GM21381 (cell line): ENCODE measurements around the gene AFTPH.

Experiments used
- ATAC-seq: cut with Tn5 transposase; IDR thresholded peaks from one replicate; pipeline ENCODE4 v1.9.1; 2021; ENCODE audit warnings: mild to moderate bottlenecking, moderate library complexity; ENCODE audit not compliant: unreplicated experiment

Gene AFTPH

GRCh38 chr2:64609942-64610281 is 85.8 kb downstream of the AFTPH start:
- ATAC-seq, result no peak

DNA sequence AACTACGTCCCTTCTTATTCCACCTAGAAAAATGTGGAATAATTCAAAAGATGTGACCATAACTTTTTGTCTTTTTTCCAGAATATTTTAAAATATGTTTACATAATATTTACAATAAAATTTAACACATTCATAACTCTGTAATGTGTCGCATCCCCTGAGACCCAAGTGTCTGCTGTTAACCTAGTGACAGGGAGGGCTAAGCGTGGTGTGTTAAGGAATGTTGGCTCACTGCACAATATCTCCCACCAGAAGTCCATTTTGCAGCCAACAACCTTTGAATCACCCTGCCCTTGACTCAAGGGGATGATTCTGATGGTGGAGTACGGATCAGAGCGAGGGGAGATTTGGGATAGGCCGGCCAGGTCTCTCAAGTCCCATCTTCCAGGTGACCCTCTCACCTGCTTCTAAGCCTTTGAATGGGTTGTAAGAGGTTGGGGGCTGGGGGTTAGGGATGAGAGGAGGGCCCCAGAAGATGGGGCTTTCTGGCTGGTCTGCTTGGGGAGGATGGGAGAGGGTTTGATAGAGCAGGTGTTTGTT is 86.3 kb downstream of the AFTPH start:
- no peak for ATAC-seq

GRCh38 chr2:64612575-64613195 is 88.6 kb downstream of the AFTPH start:
- no peak for ATAC-seq

DNA sequence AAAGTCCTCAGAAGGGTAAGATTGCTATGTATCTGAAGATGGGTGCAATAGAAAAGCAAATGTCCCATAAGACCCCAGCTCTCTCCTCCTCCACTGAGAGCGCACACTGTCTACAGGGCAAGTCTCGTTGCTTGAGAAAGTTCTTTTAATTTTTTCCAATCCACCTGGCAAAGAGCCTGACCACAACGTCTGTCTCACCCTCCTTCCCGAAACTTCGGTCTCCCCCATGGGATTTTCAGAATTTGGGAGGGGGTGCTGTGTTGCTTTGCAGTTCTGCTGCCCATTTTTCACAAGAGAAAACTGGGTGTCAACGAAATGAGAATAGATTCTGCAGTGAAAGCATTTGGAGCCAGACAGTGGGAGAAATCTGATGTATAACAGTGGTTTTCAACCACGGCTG is 89.1 kb downstream of the AFTPH start:
- no peak for ATAC-seq

- ATAC-seq, result no peak
These were observed 91.2 kb downstream of the AFTPH start for GRCh38 chr2:64615192-64615763.

DNA sequence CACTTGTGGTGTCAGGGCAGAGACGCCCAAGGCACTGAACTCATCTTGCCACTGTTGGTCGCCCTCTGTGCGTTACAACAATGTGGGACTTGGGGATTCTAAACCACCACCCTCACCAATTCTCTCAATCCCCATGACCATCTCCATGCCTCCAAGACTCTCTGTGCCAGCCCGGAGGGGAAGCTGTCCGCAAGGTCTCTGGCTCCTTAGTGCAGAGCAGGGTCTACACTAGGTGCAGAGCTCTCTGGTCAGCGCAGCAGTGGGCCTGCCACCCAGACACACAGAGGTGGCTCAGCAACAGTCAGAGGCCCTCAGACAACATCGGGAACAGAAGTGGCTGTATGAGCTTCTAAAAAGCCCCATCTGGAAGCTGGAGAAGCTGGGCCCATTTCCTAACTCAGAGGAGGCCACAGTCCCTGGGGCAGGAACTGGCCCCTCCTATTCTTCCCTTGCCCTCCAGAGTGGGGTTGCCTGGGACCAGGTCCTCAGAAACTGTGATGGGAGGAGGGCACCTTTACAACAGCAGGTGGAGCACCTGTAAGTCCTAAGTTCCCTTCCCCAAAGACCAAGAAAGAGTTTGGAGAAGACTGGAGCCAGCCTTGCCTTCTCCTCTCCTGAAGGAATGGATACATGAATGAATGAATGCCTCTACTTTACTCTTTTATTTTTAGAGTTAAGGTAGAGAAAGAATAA is 91.9 kb downstream of the AFTPH start:
- ATAC-seq, result no peak

- ATAC-seq, result no peak
These were observed 93.6 kb downstream of the AFTPH start for GRCh38 chr2:64617631-64618151.

- ATAC-seq, result no peak
These were observed 96.5 kb downstream of the AFTPH start for GRCh38 chr2:64620661-64621060.

DNA sequence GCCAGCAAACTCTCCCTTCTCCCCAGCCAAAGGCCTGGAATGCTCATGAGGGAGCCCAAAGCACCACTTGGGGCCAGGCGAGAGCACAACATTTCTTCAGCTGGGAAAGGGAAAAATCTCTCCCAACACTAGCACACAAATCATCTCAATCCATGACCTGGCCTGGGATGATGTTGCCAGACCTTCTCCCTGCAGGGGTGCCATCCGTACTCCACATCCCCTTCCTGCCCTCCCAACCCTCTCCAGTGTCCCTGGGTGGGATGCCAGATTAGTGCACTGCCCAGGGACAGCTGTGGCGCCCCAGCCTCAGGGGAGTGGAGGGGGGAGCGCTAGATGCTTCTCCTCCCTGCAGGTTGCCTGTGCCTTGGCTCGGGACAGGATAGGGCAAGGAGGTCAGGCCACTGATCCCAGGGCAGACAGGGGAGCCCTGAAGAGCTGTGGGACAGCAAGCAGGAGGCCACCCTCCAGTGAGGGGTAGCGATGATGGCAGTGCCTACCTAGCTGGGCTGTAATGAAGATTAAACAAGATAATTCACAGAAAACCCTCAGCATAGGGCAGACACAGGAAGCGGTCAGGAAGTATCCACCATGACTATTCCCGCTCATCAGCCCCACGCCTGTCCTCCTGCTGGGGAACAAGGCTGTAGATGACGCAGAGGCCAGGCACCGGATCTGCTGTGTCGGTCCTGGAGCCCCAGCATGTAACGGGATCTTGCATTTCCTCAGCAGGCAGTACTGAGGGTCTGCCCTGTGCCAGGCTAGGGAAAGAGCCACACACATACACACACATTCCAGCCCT is 98.5 kb downstream of the AFTPH start:
- no peak for ATAC-seq

- no peak for ATAC-seq
These were observed 99.2 kb downstream of the AFTPH start for GRCh38 chr2:64623242-64623850.

- no peak for ATAC-seq
These were observed 100.0 kb downstream of the AFTPH start for GRCh38 chr2:64624108-64624610.

GRCh38 chr2:64624862-64625261 is 100.7 kb downstream of the AFTPH start:
- ATAC-seq, result no peak

- ATAC-seq, result no peak
These were observed 101.4 kb downstream of the AFTPH start for GRCh38 chr2:64625299-64626145.

- no peak for ATAC-seq
These were observed 102.2 kb downstream of the AFTPH start for GRCh38 chr2:64626146-64626809.

DNA sequence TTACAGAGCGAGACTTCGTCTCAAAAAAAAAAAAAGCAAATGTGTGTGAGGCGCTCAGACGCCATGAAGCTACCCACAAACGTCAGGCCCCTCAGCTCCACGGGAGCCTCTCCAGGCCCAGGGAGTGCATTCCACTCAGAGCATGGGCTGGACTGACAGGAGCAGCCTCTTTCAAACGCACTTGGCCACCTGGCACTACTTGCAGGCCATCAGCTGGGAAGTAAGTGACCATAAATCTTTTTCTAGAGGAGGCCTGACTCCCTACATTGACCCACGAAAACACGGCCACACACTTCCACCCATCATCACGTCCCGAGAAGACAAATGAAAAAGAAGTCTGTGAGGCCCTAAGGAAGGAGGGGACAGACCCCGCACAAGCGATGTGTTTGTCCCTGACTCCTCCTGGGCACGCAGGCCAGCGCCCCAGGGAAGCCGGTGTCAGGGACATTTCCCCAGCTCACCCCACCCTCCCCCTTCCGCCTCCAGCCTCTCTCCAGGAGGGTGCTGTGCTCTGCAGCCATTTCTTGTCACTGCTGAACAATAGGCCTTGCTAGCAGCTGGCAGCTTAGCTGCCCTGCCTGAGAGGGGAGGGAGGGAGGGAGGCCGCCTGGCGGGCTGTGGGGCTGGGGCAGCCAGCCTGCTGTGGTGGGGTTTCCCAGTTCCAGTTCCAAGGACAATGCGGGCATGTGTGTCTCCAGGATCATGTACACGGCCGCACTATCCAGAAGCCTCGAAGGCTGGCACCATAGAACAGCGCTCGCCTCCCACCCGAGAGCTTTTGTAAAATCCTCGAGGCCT is 103.0 kb downstream of the AFTPH start:
- no peak for ATAC-seq

DNA sequence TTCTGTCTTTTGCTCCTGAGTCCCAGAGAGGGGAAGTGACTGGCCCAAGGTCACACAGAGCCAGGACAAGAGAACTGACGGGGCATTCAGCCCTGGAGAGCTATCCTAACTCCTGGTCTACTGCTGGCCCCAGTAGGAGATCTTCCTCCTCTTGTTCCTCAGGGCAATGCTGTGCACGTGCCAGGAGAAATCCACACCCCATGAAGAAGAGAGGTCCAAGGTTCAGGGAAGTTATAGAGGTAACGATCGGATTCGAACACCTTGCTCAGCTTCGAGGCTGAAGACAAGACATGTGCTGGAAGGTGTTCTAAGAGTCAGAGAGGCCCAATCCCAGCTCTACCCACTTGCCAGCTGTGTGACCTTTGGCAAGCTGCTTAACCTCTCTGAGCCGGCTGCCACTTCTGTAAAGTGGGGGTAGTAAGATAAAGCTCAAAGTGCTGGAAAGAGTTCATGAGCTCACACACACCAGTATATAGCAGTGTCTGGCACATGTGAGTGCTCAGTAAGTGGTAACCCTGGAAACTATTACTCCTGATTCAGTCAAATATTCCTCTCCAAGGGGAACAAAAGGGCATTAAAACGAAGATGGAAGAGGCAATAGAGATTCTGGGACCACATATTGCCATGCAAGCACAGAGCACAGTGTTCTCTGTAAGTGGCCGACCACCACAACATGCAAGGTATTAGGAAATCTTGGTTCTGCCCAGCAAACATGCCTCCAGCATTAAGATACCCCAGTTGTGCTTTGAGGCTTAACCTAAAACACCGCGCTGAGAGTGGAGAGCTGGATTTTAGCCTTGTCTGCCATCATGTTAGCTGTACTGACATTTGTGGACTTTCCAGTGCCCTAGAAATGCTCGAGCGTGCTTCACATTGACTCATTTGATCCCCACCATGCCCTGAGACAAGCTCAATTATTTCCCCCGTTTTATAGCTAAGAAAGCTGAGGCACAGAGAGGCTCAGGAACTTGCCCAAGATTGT is 104.0 kb downstream of the AFTPH start:
- ATAC-seq, result no peak

DNA sequence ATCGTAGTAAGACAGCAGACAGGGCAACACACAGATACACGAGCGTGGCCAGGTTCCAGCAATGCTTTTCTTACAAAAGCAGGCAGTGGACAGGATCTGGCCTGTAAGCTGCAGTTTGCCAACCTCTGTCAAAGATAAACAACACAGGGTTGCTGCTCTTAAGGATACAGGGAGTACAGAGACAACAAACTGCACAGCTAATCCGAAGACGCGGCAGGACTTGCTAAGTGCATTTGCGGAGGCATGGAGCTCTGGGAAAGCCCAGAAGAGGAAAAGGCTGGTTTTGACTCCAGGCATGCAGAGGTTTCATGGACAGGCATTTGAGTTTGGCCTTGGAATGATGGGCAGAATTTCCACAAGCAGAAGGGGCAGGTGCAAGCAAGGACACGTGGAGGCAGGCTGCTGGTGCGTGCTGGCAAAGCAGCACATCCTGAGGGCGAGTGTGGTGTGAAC is 105.2 kb downstream of the AFTPH start:
- no peak for ATAC-seq
